C4-2B (cell line): ENCODE data around the gene TRPM8.

Experiments
- H3K27ac ChIP-seq: fragments of 450-650 bp; 2 replicates; pipeline ENCODE4 v1.5.1; 2017
- ZFX ChIP-seq: fragments of 450-650 bp; IDR thresholded peaks from 2 replicates; pipeline ENCODE4 v1.6.1; 2017
- TF ChIP-seq, protein P1 (sequence below): fragments of 450-650 bp; conservative IDR thresholded peaks from 2 replicates; pipeline ENCODE4 v1.5.1; 2017; ENCODE audit warnings: mild to moderate bottlenecking

The TRPM8 gene

DNA sequence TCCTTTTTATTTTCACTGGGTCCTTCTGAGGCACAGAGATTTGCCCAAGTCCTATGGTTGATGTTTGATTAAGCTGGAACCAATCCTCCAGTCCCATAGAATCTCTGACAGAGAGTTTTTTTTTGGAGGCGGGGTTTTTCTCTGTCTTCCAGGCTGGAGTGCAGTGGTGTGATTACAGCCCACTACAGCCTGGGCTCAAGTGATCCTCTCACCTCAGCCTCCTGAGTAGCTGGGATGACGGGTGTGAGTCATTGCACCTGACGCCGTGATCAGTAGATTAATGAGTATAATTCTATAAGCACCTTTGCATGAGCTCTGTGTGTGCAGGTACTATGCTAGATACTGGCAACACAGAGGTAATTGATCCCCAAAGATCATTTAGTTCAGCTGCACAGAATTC is 15.3 kb upstream of the TRPM8 start:
- no peak for TF ChIP-seq ZFX
- TF ChIP-seq, protein P1, sequence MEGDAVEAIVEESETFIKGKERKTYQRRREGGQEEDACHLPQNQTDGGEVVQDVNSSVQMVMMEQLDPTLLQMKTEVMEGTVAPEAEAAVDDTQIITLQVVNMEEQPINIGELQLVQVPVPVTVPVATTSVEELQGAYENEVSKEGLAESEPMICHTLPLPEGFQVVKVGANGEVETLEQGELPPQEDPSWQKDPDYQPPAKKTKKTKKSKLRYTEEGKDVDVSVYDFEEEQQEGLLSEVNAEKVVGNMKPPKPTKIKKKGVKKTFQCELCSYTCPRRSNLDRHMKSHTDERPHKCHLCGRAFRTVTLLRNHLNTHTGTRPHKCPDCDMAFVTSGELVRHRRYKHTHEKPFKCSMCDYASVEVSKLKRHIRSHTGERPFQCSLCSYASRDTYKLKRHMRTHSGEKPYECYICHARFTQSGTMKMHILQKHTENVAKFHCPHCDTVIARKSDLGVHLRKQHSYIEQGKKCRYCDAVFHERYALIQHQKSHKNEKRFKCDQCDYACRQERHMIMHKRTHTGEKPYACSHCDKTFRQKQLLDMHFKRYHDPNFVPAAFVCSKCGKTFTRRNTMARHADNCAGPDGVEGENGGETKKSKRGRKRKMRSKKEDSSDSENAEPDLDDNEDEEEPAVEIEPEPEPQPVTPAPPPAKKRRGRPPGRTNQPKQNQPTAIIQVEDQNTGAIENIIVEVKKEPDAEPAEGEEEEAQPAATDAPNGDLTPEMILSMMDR, result no peak
- H3K27ac ChIP-seq, result no peak overlapping the region

DNA sequence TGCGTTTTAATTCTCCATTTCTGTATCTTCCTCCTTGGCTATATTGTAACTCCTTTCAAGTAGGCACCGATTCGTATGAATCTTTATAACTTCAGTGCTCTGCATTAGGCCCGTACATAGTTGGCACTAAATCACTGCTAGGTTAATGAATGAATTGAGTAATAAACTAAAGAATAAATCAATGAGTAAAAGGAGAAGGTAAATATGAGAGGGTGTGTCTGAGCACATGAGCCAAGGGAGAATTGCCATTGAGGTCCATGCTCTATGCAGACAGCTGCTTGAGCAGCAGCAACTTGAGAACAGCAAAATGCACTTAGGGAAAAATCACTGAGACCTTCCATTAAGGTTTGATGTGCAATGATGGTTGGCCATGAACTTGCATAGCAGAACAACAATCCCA is 11.2 kb upstream of the TRPM8 start:
- no peak for TF ChIP-seq ZFX
- TF ChIP-seq, protein P1, result no peak
- H3K27ac ChIP-seq, result no peak overlapping the region

DNA sequence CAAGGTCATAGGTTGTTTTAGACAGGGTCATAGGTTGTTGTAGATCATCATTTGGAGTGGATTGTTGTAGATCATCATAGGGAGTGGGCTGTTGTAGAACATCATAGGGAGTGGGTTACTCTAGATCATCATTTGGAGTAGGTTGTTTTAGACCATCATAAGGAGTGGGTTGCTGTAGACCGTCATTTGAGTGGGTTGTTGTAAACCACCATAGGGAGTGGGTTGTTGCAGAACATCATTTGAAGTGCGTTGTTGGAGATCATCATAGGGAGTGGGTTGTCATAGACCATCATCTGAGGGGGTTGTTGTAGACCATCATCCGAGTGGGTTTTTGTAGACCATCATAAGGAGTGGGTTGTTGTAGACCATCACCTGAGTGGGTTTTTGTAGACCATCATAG is 9.5 kb upstream of the TRPM8 start:
- TF ChIP-seq, protein P1, result no peak
- H3K27ac ChIP-seq, result no peak overlapping the region

DNA sequence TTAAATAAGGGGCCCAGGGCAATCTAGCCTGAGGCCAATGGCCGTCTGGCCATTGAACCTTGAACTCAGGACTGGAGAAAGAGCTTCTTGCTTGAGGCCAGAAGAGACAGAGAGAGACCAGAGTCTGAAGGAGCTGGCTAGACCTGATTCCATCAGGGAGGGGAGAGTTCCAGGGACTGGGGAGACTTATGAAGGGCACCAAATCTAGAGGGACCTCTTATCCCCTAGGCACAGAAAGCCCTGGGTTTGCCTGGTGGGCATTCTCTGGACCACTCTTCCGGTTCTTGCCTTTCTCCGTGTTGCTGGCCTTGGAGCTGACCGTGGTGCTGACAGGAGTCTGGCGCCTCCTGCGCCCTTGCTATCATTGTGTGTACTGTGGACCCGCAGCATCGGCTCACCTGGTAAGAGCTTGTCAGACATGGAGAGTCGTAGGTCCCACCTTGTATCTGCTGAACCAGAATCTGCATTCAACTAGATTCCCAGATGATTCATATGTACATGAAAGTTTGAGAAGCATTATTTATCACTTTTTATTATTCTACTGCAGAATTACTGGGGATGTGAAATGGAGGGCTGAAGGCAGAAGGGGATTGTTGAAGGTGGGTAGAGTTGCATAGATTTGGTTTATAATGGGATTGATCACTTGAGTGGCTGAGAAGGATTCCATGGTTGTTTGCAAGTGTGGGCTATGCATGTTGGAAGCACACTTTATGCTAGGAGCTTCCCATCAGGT is 4.3 kb upstream of the TRPM8 start:
- H3K27ac ChIP-seq, result no peak overlapping the region
- no peak for TF ChIP-seq ZFX
- TF ChIP-seq, protein P1, result no peak

DNA sequence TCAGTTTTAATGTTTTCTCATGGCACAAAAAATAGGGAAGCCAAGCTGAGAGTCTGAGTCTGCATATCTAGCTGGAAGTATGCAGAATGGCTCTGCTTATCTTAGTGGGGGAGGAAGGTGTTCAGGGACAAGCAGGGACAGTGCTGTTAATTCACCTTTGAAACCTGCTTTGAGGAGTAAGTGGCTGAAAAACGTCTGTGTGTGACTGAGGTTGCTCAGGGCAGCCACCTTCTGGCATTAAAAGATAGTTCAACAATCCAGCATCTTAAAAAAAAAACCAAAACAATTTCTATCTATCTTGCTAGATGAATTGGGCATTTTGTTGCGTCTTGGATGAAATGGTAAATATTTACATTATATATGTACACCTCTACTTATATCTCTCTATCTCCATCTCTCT is 2.0 kb upstream of the TRPM8 start:
- H3K27ac ChIP-seq, result no peak overlapping the region
- TF ChIP-seq, protein P1, result peak; percentile 69
- TF ChIP-seq ZFX, result no peak

DNA sequence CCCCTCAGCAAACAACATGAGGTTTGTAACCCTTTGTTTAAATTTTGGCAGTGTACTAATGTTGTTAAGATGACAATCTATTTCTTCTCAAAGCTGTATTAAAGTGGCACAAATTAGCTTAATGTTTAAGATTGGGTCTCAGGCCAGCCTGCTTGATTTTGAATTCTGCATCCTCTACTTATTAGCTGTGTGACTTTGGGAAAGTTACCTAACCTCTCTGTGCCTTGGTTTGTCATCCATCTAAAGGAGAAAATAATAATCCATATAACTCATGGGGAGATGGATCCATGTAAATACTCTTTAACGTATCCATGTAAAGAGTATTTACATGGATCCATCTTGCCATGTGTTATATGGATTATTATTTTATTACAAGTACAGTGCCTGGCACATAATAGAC is 2.1 kb downstream of the TRPM8 start:
- no peak overlapping the region for H3K27ac ChIP-seq
- TF ChIP-seq, protein P1, result no peak
- no peak for TF ChIP-seq ZFX

DNA sequence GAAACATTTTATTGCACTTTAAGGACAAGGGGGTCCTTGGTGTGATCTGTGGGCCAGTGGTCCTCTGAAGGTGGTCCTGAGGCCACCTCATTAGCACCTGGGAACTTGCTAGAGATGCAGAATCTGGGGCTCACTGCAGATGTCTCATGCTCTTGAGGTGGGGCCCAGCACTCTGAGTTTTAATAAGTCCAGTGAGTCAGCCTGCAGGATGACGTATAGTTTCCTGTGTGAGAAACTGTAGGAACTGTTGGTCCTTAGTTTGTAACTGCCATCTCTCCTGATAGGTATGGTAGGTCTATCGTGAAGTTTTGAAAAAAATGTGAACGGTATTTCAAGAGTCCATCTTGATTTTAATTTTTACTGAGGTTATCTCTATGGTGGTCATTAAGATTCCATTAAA is 2.8 kb downstream of the TRPM8 start:
- TF ChIP-seq, protein P1, result no peak
- TF ChIP-seq ZFX, result no peak
- no peak overlapping the region for H3K27ac ChIP-seq
